HK-2 (cell line): Measurements from ENCODE around the gene COL9A3.

Source experiments
- DNase-seq: peaks from one replicate; pipeline ENCODE4 v3.0.0-alpha.2; 2018; ENCODE audit not compliant: unreplicated experiment

The COL9A3 gene

GRCh38 chr20:62880147-62880934 is 63.5 kb downstream of the COL9A3 start:
- no peak for DNase-seq

GRCh38 chr20:62880935-62881661 is 64.2 kb downstream of the COL9A3 start:
- DNase-seq: no peak

DNA sequence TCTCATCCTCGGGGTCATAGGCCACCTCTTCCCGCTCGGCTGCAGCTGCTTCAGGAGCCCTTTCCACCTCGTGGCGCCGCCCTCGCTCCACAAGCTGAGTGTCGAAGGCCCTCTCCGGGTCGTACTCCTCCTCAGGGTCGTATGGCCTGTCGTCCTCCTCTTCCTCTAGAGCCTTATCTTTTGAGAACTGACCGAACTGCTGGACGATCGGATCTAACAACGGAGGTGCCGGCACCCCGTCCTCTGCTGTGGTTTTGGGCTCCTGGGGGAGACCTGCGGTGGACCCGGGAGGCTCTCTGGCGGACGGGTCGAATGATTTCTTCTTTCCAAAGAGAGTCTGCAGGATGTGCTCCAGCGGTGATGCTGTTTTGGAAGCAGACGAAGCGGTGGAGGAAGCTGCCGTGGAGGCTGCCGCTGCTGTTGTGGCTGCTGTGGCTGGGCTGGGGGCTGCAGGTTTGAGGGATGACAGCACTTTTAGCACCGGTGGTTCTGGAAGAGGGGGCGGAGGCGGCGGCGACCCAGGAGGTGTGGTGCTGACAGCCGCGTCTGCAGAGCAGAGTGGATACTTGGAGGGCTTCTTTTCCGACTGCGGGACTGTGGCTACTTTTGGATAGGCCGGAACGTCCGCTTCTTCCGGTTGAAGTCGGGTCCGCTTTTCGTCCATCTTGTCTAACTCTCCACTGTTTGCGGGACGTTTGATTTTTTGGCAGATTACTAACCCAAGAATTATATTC is 65.0 kb downstream of the COL9A3 start:
- DNase-seq: no peak

DNA sequence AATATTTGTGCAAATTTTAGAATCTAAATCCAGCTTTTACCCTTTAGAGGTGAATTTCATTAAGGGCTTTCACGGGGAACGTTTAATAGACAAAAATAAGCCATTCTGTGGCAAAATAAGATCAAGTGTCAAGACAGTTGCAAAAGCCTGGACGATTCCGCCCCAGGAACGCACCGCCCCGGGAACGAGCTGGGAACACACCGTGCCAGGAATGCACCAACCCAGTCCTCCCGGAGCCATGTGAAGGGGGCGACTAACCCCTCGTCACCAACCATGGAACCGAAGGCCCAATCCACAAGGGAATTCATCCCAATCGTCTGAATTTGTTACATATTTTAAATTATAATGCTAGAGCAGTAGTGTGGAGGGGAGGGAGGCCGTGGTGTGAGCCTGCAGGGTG is 65.6 kb downstream of the COL9A3 start:
- no peak for DNase-seq

DNA sequence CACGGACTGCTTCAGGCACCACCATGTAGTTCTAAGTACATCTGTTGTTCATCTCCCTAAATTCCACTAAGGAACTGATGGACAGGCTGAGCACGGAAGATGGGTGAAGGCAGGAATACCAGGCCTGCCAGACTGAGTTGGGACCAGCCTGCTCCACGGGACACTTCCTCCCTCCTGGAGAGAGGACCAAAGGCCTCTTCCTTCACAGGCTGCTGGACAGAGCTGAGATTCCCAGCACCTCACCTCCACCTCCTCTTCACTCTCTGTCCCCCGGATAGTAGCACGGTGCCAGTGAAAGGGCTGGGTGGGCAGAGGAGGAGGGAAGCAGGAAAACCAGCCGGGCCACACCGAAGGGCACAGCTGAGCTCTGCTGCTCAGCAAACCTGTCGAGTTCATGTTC is 67.7 kb downstream of the COL9A3 start:
- DNase-seq: no peak

GRCh38 chr20:62885046-62885895 is 68.4 kb downstream of the COL9A3 start:
- DNase-seq: no peak

GRCh38 chr20:62885896-62886708 is 69.3 kb downstream of the COL9A3 start:
- DNase-seq: no peak

- DNase-seq: no peak
Observed at GRCh38 chr20:62886709-62887058, 69.8 kb downstream of the COL9A3 start.

DNA sequence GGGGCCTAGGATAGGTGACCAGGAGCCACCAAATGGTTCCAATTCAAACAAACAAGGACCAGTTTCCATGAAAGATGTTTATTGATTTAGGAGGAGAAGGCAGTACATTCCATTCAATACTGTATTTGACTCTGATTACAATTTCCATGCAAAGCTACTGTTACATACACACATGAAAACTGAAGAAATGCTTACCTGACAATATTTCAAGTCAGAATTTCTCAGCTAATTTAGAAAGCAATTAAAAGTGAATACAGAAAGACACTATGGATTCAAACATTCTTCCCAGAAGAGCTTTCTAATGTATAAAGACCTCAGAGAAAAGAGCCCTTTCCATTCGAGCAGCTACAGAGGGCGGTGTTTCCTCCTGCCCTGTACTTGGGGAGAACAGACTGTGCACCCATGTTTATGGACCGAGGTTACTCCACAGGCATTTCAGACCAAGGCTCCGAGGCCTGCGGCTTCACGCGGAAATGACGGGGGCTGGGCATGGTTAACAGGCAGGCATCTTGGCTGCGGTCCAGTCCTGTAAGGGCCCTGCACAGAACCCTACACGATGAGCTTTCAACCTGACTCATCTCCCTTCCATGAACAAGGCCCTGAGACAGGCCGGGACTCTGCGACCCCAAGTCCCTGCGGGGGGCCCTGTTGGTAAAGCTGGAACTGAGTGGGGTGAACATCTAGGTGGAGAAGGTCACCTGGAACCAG is 70.5 kb downstream of the COL9A3 start:
- peak; percentile 96 for DNase-seq

DNA sequence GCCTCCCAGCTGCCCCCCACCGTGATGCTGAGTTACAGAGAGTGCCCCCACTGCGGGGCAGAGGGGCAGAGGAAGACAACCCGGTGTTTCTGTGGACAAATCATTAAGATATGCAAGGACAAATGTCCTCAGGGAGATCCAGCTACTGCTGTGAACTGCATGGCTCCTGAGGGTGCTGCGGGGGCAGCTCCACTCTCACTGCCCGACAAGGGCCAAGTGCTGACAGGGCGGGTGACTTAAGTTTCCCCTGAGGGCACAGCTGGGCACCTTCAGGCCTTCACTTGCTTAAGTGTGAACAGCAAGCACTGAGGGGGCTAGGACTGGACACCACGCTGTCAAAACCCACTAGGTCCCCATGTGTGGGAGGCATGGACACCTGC is 71.0 kb downstream of the COL9A3 start:
- DNase-seq: no peak

DNA sequence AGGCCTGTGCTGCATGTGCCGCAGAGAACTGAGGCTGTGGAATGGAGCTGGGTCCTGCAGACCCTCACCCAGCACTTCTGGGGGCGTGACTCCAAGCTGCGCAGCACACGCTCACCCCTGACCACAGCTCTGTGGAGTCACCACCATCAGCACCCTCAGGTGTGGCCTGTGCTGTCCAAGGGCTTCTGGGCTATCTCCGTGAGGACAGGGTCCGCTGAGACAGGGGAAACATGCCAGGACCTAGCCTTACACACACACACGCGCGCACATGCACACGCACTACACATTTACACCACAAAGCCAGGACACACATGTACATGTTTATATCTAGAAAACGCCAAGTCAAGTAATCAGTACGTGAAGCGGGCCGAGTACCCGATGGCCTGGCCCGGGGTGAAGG is 71.6 kb downstream of the COL9A3 start:
- DNase-seq: no peak

DNA sequence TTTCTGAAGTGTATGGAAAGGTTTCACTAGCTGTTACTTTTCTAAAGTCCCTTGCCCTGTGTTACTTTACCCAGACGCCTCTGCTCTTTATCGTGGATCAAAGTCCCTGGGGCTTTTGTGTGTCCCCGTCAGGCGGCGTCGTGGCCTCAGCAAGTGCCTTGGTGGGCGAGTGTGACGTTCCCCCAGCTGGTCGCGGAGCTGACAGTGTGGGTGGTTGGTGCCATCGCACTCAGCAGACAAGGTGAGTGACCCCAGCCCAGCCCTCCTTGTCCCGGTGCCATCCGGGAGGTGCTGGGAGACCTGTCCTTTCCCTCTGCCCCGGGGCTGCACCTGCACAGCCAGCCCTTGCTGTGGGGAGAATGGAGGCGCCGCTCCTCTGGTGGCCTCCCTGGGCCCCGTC is 72.1 kb downstream of the COL9A3 start:
- no peak for DNase-seq

DNA sequence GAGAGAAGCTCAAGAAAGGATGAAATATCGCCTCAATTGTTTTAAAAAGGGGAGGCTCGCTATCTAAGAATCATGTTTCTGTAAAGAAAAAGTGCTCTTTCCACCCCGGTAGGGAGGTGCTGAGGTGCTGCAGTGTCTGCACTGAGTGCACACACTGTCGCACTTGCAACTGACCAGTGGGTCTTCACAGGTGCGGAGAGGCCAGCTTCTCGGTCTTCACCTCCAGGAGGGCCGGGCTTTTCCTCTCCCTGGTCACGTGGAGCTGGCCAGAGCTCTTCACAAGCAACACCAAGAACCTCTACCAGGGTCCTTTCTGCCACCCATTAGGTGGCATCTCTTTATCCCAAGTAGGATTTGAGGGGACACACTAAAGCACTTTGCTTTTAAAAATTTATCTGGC is 72.6 kb downstream of the COL9A3 start:
- DNase-seq: no peak

- DNase-seq: no peak
Observed at GRCh38 chr20:62889871-62890270, 73.0 kb downstream of the COL9A3 start.

GRCh38 chr20:62890444-62890843 is 73.6 kb downstream of the COL9A3 start:
- DNase-seq: no peak
